Astrocyte of the spinal cord (primary cell): ENCODE measurements around the gene BDH1.
A peak's percentile ranks its signal among the peaks of the same experiment; 100 is the strongest.
"Not testable (repeated sequence)": the region's sequence is repeated elsewhere in the genome, so short reads cannot be mapped to it uniquely, and the experiment has no call there.

Experiments
- DNase-seq: peaks from one replicate; pipeline ENCODE4 v3.0.0; 2011; ENCODE audit warnings: low read depth, low spot score
- H3K4me3 ChIP-seq: 2 replicates; pipeline ENCODE4 v1.5.1; 2011; ENCODE audit warnings: low read depth, mild to moderate bottlenecking, low read length, moderate library complexity
- in situ Hi-C: cut with HindIII; loops from 2 replicates; pipeline ENCODE4 v1.10.0; 2017; ENCODE audit warnings: low sequenced_read_pairs
- TF ChIP-seq, protein P1 (sequence below): IDR thresholded peaks from 2 replicates; pipeline ENCODE4 v1.5.1; 2012; ENCODE audit warnings: low read depth, mild to moderate bottlenecking, low read length, inconsistent platforms

The BDH1 gene

DNA sequence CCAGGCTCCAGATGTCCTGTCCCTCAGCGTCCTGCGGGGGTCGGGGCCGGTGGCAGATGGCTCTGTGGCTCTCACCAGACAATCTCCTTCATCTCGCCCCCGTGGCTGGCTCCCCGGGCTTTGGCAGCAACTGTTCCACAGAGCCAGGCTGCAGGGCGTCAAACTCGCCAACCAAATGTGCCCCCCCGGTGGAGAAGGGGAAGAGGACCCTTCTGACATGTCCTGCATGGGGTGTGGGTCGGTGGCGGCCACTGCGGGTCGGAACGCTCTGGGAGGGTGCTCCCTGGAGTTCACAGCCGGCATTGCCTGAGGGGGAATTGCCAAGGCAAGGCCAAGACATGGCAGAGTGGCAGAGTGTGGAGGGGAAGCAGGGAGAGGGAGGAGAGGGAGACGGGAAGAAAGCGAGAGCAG lies 36.0 kb downstream of the BDH1 start:
- DNase-seq: no peak

DNA sequence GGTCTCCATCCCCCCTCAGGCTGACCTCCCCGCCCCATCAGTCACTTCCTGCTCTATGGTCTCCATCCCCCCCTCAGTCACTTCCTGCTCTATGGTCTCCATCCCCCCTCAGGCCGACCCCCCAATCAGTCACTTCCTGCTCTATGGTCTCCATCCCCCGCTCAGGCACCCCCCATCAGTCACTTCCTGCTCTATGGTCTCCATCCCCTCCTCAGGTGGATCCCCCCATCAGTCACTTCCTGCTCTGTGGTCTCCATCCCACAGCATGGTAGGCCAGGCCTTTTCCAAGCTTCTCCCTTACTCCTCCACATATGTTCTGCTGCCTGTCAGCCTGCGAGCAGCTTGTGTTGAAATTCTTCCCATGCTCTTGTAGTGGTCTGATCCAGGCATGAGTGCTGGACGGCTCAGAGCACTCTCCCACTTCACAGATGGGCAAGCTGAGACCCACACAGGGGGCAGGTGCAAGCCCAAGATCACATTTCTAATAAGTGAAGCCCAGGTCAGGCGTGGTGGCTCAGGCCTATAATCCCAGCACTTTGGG lies 36.8 kb downstream of the BDH1 start:
- DNase-seq: no peak
- in situ Hi-C loops: no loop called here
- no peak overlapping the region for H3K4me3 ChIP-seq
- TF ChIP-seq, protein P1, sequence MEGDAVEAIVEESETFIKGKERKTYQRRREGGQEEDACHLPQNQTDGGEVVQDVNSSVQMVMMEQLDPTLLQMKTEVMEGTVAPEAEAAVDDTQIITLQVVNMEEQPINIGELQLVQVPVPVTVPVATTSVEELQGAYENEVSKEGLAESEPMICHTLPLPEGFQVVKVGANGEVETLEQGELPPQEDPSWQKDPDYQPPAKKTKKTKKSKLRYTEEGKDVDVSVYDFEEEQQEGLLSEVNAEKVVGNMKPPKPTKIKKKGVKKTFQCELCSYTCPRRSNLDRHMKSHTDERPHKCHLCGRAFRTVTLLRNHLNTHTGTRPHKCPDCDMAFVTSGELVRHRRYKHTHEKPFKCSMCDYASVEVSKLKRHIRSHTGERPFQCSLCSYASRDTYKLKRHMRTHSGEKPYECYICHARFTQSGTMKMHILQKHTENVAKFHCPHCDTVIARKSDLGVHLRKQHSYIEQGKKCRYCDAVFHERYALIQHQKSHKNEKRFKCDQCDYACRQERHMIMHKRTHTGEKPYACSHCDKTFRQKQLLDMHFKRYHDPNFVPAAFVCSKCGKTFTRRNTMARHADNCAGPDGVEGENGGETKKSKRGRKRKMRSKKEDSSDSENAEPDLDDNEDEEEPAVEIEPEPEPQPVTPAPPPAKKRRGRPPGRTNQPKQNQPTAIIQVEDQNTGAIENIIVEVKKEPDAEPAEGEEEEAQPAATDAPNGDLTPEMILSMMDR: no peak

More for the DNA sequence above, 36.0 kb downstream of the BDH1 start:
- in situ Hi-C loops: no loop called here
- TF ChIP-seq, protein P1: no peak
- no peak overlapping the region for H3K4me3 ChIP-seq

DNA sequence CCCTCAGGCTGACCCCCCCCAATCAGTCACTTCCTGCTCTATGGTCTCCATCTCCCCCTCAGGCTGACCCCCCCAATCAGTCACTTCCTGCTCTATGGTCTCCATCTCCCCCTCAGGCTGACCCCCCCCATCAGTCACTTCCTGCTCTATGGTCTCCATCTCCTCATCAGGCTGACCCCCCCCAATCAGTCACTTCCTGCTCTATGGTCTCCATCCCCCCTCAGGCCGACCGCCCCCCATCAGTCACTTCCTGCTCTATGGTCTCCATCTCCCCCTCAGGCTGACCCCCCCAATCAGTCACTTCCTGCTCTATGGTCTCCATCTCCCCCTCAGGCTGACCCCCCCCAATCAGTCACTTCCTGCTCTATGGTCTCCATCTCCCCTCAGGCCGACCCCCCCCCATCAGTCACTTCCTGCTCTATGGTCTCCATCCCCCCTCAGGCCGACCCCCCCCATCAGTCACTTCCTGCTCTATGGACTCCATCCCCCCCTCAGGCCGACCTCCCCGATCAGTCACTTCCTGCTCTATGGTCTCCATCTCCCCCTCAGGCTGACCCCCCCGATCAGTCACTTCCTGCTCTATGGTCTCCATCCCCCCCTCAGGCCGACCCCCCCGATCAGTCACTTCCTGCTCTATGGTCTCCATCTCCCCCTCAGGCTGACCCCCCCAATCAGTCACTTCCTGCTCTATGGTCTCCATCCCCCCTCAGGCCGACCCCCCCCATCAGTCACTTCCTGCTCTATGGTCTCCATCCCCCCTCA lies 37.7 kb downstream of the BDH1 start:
- H3K4me3 ChIP-seq, DNase-seq, in situ Hi-C loops: not testable (repeated sequence)

DNA sequence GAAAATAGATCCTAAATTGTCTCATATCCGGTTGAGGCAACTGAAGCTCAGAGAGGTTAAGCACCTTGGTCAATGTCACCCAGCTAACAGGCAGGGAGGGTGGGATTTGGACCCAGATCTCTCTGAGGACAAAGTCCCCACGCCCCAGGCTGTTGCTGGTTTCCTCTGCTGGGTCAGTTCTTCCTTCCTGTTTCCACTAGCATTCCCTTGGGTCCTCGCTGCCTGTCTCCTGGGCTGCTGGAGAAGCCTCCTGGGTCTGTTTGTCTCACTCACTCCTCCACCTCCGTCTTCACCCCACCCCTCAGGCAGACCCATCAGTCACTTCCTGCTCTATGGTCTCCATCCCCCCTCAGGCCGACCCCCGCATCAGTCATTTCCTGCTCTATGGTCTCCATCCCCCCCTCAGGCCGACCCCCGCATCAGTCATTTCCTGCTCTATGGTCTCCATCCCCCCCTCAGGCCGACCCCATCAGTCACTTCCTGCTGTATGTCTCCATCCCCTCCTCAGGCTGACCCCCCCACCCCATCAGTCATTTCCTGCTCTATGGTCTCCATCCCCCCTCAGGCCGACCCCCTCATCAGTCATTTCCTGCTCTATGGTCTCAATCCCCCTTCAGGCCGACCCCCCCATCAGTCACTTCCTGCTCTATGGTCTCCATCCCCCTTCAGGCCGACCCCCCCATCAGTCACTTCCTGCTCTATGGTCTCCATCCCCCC lies 38.7 kb downstream of the BDH1 start:
- DNase-seq, in situ Hi-C loops, H3K4me3 ChIP-seq: not testable (repeated sequence)

DNA sequence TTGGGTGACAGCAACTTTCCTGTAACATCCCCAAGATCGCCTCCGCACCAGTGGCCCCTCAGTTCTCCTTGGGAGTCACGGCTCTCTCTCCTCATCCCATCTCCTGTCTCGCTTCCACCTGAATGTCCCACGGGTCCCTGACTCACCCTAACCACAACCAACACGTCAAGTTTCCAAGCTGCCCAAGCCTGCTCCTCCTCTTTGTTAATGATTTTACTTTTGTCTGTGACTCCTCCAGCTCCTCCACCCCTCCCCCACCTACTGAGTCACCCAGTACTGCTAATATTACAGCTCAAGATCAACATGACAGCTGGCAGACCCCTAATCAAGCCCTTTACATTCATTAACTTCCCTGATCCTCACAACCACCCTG lies 39.3 kb downstream of the BDH1 start:
- in situ Hi-C loops: no loop called here
- TF ChIP-seq, protein P1: no peak
- DNase-seq: peak; percentile 93
- no peak overlapping the region for H3K4me3 ChIP-seq

DNA sequence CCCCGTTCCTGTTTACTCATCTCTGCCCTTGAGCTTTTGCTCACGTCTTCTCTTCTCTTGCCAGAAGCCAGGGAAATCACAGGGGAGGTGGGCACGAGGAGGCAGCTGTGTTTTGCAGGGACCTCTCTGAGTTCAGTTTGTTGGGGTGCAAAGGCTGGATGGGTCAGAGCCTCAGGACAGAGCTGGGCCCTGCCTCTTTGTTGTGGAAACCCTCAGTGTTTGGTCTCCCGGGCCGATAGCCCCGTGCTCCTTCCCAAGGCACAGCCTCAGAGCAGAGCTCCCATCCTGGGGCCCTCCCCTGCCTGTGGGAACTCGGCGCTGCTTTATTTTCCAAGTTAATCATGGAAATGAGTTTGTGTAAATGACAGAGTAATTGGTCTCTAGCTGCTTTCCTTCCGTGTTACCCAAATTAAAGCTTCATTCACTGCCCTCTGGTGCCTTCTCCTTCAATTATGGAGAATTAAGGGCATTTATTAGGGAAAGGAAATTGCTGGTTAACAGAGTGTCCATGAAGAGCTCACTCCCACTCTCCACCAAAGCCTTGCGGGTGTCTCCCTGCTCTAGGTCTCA lies 40.9 kb downstream of the BDH1 start:
- TF ChIP-seq, protein P1: no peak
- DNase-seq: no peak
- in situ Hi-C loops: no loop called here
- no peak overlapping the region for H3K4me3 ChIP-seq

DNA sequence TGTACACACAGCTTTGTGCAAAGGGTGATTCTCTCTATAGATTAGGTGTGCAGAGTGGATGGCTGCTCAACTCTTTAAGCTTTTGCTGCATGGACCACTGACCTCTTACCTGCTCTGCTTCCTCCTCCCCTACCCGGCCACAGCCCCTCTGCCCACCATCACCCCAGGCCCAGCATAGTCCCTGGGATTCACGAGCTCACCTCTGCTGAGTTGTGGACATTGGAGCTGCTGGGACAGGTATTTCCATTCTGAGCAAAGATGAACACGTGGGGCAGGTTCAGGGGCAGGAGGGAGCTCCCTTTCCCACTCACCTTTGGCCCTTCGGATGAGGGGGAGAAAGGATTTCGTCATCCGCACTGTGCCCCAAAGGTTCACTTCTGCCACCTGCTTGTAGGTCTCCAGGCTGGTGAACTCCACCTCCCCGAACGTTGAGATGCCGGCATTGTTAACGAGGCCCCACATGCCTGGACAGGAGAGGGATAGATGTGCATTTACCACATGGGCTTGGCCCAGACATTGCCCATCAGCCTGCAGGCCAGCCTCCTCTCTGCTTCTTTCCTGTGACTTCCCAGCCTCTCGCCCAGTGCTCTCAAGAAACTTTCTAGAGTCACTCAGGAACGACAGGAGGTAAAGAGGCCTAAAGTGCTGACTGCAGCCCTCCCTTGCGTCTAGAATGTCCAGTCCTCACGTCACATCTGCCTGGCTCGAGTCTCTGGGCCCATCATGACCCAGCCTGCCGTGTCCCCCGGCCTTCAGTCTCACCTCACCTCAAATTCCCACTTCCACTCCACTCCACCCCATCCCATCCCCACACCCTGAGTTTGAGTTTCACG lies 41.6 kb downstream of the BDH1 start:
- in situ Hi-C loops: no loop called here
- no peak for DNase-seq
- no peak overlapping the region for H3K4me3 ChIP-seq
- TF ChIP-seq, protein P1: no peak
